Right ventricle myocardium superior (tissue), 1 donor: ENCODE measurements around the gene PSPC1. TPM values are rescaled to one million over a fixed set of nuclear protein-coding genes. Genes with fewer than 3 reads are reported as not detected.
"Not testable (repeated sequence)": the region's sequence is repeated elsewhere in the genome, so short reads cannot be mapped to it uniquely, and the experiment has no call there.

Experiments
- ATAC-seq: fragments of 200-7000 bp; cut with Tn5 transposase; one replicate; pipeline ENCODE4 v1.9.1; 2020; ENCODE audit warnings: mild to moderate bottlenecking; ENCODE audit not compliant: poor library complexity
- DNase-seq: peaks from one replicate; pipeline ENCODE4 v3.0.0-alpha.2; 2020
- intact Hi-C: fragments of 100-400 bp; cut with DNase I; formaldehyde crosslinking; loops from one replicate; pipeline ENCODE4 v1.11.2; 2022
- total RNA-seq: library from RNA; stranded (reverse); fragmentation: NEBNext Ultra II Directional; extraction: Animal tissue kit (Norgen Biotek cat#: 25700); gene quantifications from one replicate; pipeline ENCODE4 v1.2.1, GENCODE V29; 2021
- donor health status: DM: no; HTN: yes; CAD: no; lungs with severe emphysema.

PSPC1 gene
- total RNA-seq, 1 donor from 2014 or later: 22.2 TPM

DNA sequence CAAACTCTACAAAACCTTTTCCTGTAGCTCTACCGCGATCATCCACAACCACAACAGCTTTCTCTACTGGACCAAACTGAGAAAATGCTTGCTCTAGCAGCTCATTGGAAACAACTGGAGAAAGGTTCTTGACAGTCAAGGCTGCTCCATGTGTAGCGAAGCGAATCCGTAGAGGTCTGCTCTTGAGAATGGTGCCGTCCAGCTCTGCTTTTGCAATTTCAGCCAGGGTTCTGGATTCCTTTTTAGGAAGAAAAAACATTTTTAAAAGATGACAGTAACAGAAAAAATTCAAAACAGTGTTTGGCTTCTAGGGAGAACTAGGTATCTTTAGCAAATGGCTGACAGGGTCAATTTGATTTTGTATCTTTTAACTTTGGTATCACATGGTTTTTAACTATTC is 10.4 kb downstream of the PSPC1 start:
- intact Hi-C loops: no loop called here
- DNase-seq: no peak
- no peak for ATAC-seq

DNA sequence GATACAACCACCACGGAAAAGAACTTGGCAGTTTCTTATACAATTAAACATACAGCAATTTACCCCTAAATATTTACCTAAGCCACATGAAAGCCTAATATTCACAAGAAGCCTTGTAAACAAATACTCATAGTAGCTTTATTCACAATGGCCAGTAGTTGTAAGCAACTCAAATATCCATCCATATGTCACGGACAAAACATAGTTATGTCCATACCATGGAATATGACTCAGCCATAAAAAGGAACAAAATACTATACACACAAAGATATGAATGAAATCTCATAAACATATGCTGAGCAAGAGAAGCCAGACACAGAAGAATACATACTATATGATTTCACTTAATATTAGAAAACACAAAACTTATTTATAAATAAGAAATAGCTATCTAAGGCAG is 12.9 kb downstream of the PSPC1 start:
- ATAC-seq (no peak), DNase-seq (no peak)
- intact Hi-C loops: no loop called here

DNA sequence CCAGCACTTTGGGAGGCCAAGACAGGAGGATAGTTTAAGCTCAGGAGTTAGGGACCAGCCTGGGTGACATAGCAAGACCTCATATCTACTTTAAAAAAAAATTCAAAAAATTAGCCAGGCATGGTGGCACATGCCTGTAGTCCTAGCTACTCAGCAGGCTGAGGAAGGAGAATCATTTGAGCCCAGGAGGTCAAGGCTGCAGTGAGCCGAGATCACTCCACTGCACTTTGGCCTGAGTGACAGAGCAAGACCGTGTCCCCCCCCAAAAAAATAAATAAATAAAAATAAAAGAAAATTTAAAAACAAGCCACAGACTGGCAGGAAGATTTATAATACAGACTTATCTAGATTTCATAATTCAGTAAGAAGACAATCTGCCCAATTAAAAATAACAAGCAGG is 14.8 kb downstream of the PSPC1 start:
- no peak for DNase-seq
- ATAC-seq: no peak
- intact Hi-C loops: no loop called here

DNA sequence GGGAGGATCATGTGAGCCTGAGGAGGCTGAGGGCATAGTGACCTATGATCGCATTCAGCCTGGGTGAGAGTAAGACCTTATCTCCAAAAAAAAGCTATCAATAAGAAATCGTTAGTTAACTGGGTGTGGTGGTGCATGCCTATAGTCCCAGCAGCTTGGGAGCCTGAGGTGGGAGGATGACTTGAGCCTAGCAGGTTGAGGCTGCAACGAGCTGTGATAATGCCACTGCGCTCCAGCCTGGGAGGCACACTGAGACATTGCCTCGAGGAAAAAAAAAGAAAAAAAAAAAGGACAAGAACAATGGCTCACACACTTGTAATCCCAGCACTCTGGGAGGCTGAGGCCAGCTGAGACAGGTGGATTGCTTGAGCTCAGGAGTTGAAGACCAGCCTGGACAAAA is 16.2 kb downstream of the PSPC1 start:
- intact Hi-C loops: no loop called here
- ATAC-seq (no peak), DNase-seq (no peak)

- intact Hi-C loops: no loop called here
- DNase-seq: no peak
- ATAC-seq: no peak
These were observed 18.5 kb downstream of the PSPC1 start for GRCh38 chr13:19764237-19764636.

GRCh38 chr13:19763618-19764017 is 19.1 kb downstream of the PSPC1 start:
- intact Hi-C loops: no loop called here
- no peak for DNase-seq

DNA sequence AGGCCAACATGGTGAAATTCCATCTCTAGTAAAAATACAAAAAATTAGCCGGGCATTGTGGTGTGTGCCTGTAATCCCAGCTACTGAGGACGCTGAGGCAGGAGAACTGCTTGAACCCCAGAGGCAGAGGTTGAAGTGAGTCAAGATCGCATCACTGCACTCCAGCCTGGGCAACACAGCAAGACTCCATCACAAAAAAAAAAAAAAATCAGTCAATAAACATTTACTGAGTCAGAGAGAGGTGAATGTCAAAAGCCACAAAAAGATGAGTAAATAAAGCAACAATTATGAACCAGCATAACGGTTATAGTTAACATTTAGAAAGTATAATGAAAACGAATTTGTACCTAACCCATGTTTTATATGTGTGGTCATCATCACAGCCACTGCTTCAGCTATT is 23.1 kb downstream of the PSPC1 start:
- no peak for ATAC-seq

More at GRCh38 chr13:19763618-19764017, 19.1 kb downstream of the PSPC1 start:
- ATAC-seq: no peak

GRCh38 chr13:19742643-19743042 is 40.1 kb downstream of the PSPC1 start:
- ATAC-seq: no peak
- DNase-seq: no peak
- intact Hi-C loops: no loop called here

More for the DNA sequence above, 23.1 kb downstream of the PSPC1 start:
- no peak for DNase-seq
- intact Hi-C loops: no loop called here

- ATAC-seq (no peak), DNase-seq (no peak)
- intact Hi-C loops: no loop called here
These were observed 44.7 kb downstream of the PSPC1 start for GRCh38 chr13:19737844-19738557.

- intact Hi-C loops: no loop called here
- ATAC-seq (no peak), DNase-seq (no peak)
These were observed 56.1 kb downstream of the PSPC1 start for GRCh38 chr13:19726611-19727010.

DNA sequence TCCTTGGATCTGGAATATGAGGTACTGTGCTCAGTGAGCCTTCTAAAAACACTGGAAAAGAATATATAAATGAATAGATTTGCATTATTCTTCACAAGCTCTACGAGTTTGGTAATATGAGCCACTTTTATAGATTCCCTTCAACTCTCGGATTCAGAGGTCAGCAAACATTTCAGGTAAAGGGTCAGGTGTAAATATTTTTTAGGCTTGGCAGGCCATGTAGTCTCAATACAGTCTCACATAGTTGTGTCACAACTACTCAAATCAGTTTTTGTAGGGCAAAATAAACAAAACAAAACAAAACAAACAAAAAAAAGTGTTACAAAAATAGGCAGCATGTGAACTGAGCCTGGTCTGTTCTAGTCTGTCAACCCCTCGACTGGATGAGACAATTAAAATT is 57.4 kb downstream of the PSPC1 start:
- DNase-seq: no peak
- ATAC-seq: no peak
- intact Hi-C loops: no loop called here

DNA sequence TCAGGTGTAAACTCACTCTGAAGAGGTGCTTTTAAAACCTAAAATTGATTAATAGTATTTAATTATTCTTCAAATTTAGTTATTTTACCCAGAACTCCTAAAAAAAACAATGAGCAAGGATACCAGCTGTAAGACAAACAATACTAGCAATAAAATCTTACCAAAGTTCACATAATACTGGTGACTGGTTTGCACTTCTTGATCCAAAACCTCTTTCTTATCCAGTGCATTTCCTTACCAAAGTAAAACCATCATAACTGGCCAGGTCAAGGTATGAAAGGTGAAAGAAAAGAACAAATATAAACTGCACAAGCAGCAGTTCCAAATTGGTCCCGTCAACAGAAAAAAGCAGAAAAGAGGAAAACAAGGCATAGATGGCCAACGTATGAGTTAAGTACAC is 62.7 kb downstream of the PSPC1 start:
- intact Hi-C loops: no loop called here
- DNase-seq (no peak), ATAC-seq (no peak)

GRCh38 chr13:19713186-19713965 is 69.4 kb downstream of the PSPC1 start:
- intact Hi-C loops: no loop called here
- no peak for ATAC-seq
- no peak for DNase-seq

DNA sequence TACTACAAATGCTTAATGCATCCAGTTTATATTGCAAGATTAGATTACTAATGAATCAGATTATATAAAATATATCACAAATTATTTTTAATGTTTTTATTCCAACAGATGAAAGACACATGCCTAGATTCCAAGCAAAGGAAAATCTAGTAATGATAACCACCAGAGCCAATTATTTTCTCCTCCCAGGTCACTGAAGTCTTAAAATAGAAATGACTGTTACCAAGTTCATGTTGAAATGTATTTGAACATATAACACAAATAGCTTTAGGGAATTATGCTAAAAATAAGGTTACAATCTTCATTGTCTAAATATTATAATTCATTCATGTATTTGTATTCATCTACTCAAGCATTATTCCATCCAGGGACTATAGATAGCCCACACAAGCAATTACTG is 73.0 kb downstream of the PSPC1 start:
- ATAC-seq, DNase-seq, intact Hi-C loops: not testable (repeated sequence)

DNA sequence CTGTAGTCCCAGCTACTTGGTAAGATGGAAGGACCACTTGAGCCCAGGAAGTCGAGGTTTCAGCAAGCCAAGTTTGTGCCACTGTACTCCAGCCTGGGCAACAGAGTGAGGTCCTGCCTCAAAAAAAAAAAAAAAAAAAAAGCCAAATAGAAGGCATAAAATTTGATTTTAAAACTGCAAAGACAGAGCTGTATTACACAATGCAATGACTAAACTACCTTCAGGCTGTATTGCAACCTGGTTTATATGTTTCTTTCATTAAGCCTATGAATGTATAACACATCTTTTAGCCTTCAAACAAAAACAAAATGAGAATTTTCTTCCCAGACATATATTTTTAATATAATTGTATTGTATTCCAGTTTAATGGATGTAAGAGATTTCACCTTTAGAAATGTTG is 73.7 kb downstream of the PSPC1 start:
- ATAC-seq, DNase-seq, intact Hi-C loops: not testable (repeated sequence)

DNA sequence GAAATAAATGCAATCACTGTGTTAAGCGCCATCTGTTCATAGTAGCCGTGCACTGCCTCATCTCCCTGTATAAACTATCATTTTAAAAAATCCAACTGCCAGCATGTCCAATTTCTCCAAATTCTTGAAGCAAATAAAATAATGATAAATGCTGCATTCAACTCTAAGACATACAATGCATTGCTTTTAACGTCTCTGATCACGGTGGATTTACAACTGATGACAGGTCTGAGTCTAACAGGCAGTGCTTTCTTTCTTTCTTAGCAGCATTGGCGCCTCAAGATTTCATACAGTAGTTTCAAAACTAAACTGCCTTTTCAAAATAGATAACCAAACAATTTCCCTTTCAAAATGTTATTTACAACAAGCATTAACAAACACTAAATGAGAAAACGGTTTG is 78.5 kb downstream of the PSPC1 start:
- ATAC-seq, DNase-seq, intact Hi-C loops: not testable (repeated sequence)

DNA sequence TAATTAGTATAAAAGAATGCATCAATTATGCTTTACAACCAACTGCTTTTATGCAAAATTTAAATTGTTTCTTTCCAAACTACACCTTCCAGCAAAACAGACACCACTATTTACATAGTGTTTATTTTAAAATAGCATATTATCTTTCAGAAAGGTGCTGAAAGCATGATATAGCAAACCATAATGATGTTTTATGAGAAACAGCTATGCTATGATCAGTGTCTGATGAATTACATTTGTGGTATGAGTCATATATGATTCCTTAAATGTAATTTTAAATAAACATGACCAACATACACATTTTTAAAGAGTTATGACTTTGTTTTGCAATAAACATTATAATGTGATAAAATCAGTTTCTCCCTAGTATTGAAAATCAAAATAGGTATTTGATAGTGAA is 81.1 kb downstream of the PSPC1 start:
- DNase-seq, intact Hi-C loops, ATAC-seq: not testable (repeated sequence)

GRCh38 chr13:19700963-19701362 is 81.8 kb downstream of the PSPC1 start:
- ATAC-seq, intact Hi-C loops: not testable (repeated sequence)

GRCh38 chr13:19695829-19696228 is 86.9 kb downstream of the PSPC1 start:
- DNase-seq (no peak), ATAC-seq (no peak)
- intact Hi-C loops: no loop called here

More at GRCh38 chr13:19700963-19701362, 81.8 kb downstream of the PSPC1 start:
- DNase-seq: not testable (repeated sequence)

GRCh38 chr13:19695428-19695827 is 87.3 kb downstream of the PSPC1 start:
- intact Hi-C loops: no loop called here
- DNase-seq (no peak), ATAC-seq (no peak)
